ENCODE results near the gene CCDC197. TPM values are rescaled to one million over a fixed set of nuclear protein-coding genes. Genes with fewer than 3 reads are reported as not detected.

Gene CCDC197
- total and polyA plus RNA-seq, 9 of the 15 experiments (the other 6 are each of a cell fraction or from before 2014, with no cell fraction given): not detected

DNA sequence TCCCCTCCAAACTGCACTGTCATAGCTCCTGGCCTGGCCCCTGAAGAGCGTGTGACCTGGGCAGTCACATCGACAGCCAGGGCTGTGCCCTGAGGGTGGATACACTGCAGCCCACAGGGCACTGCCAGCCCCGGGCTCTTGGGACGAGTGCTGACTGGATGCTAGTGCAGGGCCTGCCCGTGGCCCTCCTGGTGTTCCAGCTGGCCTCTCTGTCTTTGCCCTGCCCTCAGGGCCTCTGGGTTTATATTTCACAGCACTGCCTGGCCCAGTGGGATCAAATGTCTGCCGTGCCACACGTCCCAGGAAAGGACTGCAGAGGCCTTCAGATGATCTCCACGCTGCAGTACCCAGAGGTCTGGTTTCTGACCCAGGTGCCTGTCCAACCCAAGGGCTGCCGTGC is 10.1 kb upstream of the CCDC197 start:
- Histone ChIP-seq H3K36me3 (ENCODE audit: control insufficient read depth, insufficient read depth, low read length) (no peaks in the 10 kb centered on the region), H2AFZ (ENCODE audit: low read depth, low read length) (no peak overlapping the region), H3K9me3 (replicated peaks; ENCODE audit: control insufficient read depth, insufficient read depth, low read depth, low read length) (no peaks in the 10 kb centered on the region), H3K27ac (ENCODE audit: extremely low read depth, low read depth, low read length) (no peak overlapping the region), H3K9ac (ENCODE audit: insufficient read depth in 1 of 2, low read depth in 2 of 2, low read length in 2 of 2) (no peak overlapping the region), H3K9me1 (ENCODE audit: control insufficient read depth, insufficient read depth, low read length) (peaks cover 2% of the 10 kb centered on the region), H4K20me1 (replicated peaks; ENCODE audit: control insufficient read depth, insufficient read depth, low read length) (no peaks in the 10 kb centered on the region), H3K4me2 (ENCODE audit: insufficient read depth, low read length) (no peak overlapping the region), H3K27me3 (ENCODE audit: control insufficient read depth in 2 of 2, insufficient read depth in 2 of 2, low read length in 2 of 2) (peaks cover 0 to 23% of the 10 kb centered on the region in 2 experiments; a peak in 3 of 5 replicates), H3K79me2 (ENCODE audit: control insufficient read depth, insufficient read depth, low read length) (no peaks in the 10 kb centered on the region), H3K4me1 (replicated peaks in 1 of 2; ENCODE audit: control insufficient read depth in 2 of 2, insufficient read depth in 2 of 2, low read length in 2 of 2) (no peaks in the 10 kb centered on the region), H3K4me3 (no peak overlapping the region)
- ChIA-PET CTCF (ENCODE audit: low intra/inter-chr PET ratio) (no interaction called here), POLR2A (no interaction called here)
- no TSS peak for BruUV-seq (replicated peaks)
- WGBS (ENCODE audit: insufficient coverage, low coverage, missing lambda C conversion rate): 0% methylated on average over 5 of the region's 9 CpGs
- intact Hi-C loops (cut with micrococcal nuclease): no loop called here
- ATAC-seq (no peak), FAIRE-seq (no peak), DNase-seq (ENCODE audit: extremely low read depth in 1 of 4, low spot score in 3 of 4) (no peak)
- in situ Hi-C loops (cut with MboI): no loop called here
- TF ChIP-seq, protein P1, sequence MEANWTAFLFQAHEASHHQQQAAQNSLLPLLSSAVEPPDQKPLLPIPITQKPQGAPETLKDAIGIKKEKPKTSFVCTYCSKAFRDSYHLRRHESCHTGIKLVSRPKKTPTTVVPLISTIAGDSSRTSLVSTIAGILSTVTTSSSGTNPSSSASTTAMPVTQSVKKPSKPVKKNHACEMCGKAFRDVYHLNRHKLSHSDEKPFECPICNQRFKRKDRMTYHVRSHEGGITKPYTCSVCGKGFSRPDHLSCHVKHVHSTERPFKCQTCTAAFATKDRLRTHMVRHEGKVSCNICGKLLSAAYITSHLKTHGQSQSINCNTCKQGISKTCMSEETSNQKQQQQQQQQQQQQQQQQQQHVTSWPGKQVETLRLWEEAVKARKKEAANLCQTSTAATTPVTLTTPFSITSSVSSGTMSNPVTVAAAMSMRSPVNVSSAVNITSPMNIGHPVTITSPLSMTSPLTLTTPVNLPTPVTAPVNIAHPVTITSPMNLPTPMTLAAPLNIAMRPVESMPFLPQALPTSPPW (CRISPR knock-in tag; IDR thresholded peaks at IDR 0.05): no peak
- TF ChIP-seq BRD4 (IDR thresholded peaks at IDR 0.05): no peak
- no peak for TF ChIP-seq JUNB (CRISPR knock-in tag; conservative IDR thresholded peaks at IDR 0.05)
- TF ChIP-seq TSHZ1 (CRISPR knock-in tag; IDR thresholded peaks at IDR 0.05): no peak
- TF ChIP-seq PHB2 (IDR thresholded peaks at IDR 0.05; ENCODE audit: low read depth): no peak
- TF ChIP-seq SNRNP70 (optimal IDR thresholded peaks at IDR 0.05; ENCODE audit: low read depth, low read length): no peak
- TF ChIP-seq BMI1 (IDR thresholded peaks at IDR 0.05; ENCODE audit: low read length): no peak
- TF ChIP-seq ZBTB40 (IDR thresholded peaks at IDR 0.05): no peak
- no peak for TF ChIP-seq ZBTB40 (CRISPR knock-in tag; IDR thresholded peaks at IDR 0.05)
